PC-3 (cell line): ENCODE data around the gene TMEM187.

ENCODE experiments used
- EZH2phosphoT487 ChIP-seq: fragments of 300-600 bp; sonication (generic); IDR thresholded peaks from 2 replicates; pipeline ENCODE4 v1.6.1; 2018; ENCODE audit warnings: mild to moderate bottlenecking, antibody characterized with exemption, low read length, borderline replicate concordance
- TF ChIP-seq, protein P1 (sequence below): fragments of 300-600 bp; sonication (generic); conservative IDR thresholded peaks from 2 replicates; pipeline ENCODE4 v1.5.1; 2017; ENCODE audit warnings: antibody characterized with exemption, low read depth, mild to moderate bottlenecking, low read length

DNA sequence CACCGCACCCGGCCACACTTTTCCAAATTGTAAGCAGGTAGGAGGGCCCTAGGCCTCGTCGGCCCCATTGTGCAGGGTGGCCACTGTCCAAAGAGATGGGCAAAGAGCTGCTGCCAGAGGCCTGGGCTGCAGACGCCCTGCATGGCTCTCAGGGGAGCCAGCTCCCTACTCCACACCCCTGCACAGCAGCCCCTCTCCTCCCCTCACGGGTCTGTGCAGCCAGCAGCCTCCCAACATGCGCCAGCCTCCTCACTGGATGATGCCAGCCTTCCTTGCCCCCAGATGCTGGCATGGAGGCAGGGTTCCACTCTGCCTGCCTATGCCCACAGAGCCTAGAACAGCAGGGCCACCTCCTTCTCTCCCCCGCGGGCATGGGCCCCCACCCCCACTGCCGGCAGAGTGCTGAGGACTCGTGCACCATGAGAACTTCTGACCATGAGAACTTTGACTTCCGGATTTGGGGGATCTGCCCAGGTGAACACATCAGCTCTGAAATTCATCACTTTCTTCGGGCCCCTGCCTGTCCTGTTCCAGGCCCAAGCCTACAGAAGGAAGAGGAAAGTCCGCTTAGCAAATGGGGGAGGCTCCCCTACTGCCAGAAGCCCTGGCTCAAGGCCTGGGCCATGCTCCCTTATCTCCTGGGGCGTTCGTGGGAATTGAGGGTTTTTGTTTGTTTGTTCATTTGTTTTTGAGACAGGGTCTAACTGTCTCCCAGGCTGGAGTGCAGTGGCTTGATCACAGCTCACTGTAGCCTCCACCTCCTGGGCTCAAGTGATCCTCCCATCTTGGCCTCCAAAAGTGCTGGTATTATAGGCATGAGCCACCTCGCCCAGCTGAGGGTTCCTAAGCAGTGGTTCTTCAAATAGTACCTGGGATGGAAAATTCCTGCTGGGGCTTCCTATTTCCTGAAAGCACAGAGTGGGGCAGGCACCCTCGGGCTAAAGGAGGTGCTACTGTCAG lies 39.1 kb downstream of the TMEM187 start:
- TF ChIP-seq, protein P1, sequence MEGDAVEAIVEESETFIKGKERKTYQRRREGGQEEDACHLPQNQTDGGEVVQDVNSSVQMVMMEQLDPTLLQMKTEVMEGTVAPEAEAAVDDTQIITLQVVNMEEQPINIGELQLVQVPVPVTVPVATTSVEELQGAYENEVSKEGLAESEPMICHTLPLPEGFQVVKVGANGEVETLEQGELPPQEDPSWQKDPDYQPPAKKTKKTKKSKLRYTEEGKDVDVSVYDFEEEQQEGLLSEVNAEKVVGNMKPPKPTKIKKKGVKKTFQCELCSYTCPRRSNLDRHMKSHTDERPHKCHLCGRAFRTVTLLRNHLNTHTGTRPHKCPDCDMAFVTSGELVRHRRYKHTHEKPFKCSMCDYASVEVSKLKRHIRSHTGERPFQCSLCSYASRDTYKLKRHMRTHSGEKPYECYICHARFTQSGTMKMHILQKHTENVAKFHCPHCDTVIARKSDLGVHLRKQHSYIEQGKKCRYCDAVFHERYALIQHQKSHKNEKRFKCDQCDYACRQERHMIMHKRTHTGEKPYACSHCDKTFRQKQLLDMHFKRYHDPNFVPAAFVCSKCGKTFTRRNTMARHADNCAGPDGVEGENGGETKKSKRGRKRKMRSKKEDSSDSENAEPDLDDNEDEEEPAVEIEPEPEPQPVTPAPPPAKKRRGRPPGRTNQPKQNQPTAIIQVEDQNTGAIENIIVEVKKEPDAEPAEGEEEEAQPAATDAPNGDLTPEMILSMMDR: no peak
- no peak for TF ChIP-seq EZH2phosphoT487
